ENCODE data around the gene LRMDA.
"Not testable (repeated sequence)": the region's sequence is repeated elsewhere in the genome, so short reads cannot be mapped to it uniquely, and the experiment has no call there.

LRMDA gene

DNA sequence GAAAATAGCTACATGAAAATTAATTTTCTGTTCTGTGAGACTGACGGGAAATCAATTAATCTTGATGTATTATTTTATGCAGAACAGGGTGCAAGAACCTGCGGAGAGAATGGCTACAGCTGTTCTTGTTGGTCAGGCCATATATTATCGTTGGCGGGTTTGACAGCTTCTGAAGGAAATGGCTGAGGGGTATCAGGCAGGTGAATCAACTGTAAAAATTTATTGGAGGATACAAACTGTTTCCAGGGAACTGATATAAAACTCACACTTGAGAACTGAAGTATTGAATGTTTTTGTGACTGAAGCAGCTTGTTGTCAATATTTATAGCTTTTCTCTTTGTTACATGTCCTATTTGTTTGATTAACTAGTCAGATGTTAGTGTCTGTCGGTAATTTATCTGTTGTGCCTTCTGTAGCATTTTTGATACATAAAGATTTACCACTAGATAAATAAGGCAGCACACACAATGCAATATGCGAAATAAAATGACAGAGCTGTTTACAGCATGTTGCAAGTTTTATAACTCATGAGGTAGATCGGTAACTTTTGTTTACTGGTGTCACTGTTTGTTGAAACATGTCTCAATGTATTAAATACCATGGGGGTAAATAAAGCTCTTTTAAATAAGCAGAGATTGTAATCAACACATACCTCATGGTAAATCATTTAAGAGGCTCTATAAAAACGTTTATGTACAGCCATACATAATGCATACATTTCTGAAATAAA is 308.2 kb downstream of the LRMDA start:
- DNase-seq (ENCODE audit: low read depth in 2 of 2), result no peak

DNA sequence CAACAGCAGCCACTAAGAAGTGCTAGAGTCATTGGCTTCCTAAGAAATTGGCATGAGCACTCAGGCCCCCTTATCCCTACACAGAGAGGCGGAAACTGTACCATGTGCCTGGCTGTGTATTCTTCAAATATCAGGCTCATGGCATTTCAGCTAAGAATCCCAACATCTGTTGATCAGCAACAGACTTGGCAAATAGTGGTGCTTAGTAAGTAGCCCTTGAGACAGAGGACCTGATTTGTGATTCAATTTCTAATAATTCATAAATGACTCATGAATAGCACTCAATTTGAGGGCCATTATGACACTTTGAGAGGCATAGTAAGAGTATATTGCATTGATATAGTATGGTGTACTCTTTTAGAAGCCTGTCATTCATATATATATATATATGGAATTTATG is 309.1 kb downstream of the LRMDA start:
- DNase-seq (ENCODE audit: low read depth in 2 of 2), result no peak

DNA sequence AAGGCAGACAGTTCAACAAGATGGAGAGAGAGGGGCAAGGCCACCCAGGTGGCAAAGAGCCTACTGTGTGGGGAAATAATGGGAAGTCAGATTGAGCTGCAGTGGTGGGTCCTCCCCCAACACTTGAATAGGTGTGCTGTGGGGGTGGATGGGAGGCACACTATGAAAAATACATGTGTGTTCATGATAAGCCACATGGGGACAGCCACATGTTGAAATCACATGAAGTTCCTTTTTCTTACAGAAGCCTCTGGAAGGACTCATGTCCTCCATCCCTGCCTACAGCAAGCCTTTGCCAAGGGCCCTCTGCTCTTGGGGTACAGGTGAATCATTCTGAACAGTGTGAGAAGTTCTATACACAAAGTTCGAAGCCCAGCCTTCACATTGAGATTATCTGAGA is 310.9 kb downstream of the LRMDA start:
- no peak for DNase-seq (ENCODE audit: low read depth in 2 of 2)

DNA sequence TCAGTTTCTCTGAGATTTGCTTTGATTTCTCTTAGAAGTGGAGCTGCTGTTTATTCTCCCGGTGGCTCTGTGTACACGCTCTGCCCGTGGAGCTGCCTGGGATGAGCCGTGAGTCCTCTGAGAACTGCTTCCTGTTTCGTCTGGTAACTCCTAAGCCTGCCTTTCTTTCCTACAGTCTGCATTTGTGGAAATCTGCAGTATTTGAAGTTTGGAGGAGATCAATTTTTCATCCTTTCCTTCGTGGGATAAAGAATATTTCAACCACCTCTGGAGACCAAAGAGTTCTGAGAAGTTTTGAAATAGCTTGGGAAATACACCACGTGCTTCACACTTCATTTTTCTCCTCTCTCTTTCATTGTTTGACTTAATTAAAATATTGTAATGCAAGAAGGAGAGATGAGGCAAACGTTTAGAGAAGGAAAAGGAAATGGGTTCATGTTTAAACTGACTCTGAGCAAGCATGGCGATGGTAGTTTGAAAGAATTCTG is 311.9 kb downstream of the LRMDA start:
- no peak for DNase-seq (ENCODE audit: low read depth in 2 of 2)

DNA sequence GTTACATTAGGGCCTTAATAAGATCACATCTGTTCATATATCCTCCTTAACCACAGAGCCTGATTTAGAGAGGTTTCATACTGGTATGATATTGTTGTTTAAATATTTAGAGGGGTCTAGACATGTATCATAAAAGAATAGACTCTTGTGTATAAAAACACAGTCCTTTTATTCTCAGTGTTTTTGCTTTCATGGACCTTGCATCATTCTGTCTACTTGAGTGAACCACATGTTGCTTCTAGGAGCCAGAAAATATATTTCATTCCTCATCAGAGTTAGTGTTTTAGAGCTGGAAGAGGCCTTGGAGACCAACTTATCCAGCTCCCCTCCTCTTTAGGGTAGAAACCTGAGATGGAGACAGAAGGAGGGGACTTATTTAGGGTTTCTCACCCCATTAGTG is 312.8 kb downstream of the LRMDA start:
- DNase-seq (ENCODE audit: low read depth in 2 of 2), result no peak

DNA sequence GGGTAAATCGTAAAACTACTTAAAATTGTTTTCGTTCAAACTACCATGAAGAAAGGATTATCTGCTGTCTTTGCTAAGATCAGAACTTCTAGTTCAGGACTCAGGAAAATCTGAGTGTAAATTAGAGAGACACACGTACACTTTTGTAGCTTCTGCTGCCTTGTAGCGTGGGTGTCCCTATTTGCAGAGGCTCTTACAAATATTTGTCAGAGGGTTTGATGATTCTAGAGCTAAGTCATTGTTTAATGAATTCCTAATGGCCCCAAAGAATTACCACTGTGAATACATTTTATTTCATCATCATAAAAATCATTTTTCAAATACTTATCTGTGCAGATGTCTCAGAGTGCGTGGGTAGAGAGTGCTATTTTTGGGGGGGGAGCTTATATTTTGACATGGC is 314.9 kb downstream of the LRMDA start:
- DNase-seq (ENCODE audit: low read depth in 2 of 2), result no peak

DNA sequence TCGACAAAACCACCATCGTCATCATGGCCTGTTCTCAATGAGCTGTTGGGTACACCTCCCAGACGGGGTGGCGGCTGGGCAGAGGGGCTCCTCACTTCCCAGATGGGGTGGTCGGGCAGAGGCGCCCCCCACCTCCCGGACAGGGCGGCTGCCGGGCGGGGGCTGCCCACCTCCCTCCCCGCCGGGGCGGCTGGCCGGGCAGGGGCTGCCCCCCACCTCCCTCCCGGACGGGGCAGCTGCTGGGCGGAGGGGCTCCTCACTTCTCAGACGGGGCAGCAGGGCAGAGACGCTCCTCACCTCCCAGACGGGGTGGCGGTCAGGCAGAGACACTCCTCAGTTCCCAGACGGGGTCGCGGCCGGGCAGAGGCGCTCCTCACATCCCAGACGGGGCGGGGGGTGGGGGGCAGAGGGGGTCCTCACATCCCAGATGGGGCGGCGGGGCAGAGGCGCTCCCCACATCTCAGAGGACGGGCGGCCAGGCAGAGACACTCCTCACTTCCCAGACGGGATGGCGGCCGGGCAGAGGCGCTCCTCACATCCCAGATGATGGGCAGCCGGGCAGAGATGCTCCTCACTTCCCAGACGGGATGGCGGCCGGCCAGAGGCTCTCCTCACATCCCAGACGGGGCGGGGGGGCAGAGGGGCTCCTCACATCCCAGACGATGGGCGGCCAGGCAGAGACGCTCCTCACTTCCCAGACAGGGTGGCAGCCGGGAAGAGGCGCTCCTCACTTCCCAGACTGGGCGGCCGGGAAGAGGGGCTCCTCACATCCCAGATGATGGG is 318.9 kb downstream of the LRMDA start:
- not testable (repeated sequence) for DNase-seq (ENCODE audit: low read depth in 2 of 2)

DNA sequence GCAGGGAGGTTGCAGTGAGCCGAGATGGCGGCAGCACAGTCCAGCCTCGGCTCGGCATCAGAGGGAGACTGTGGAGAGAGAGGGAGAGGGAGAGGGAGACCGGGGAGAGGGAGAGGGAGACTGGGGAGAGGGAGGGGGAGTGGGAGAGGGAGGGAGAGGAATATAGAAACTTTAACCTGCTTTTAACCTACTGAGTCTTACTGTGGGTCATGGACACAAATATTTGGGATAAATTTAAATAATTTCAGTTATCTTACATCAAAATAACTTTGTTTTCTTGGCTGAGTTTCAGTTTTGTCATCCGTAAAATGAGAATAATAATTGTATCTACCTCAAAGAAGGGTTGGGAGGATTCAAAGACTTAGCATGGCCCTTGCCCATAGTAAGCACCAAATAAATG is 319.8 kb downstream of the LRMDA start:
- DNase-seq (ENCODE audit: low read depth in 2 of 2), result no peak

DNA sequence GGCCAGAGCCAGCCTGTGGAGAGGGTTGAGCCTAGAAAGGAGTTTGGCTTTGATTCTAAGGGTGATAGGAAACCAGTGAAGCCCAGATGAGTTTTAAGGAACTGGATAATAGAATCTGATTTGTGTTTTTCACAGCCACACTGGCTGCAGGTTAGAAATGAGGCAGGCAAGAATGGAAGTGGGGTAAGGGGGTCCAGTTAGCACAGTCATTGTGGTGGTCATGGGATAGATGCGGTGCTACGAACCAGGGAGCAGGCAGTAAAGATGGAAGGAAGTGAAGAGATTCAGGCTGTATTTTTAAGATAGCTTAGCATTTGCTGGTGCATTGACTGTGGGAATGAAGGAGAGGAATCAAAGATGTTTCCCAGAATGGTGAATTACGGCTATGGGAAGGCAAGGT is 322.2 kb downstream of the LRMDA start:
- DNase-seq (ENCODE audit: low read depth in 2 of 2), result no peak

DNA sequence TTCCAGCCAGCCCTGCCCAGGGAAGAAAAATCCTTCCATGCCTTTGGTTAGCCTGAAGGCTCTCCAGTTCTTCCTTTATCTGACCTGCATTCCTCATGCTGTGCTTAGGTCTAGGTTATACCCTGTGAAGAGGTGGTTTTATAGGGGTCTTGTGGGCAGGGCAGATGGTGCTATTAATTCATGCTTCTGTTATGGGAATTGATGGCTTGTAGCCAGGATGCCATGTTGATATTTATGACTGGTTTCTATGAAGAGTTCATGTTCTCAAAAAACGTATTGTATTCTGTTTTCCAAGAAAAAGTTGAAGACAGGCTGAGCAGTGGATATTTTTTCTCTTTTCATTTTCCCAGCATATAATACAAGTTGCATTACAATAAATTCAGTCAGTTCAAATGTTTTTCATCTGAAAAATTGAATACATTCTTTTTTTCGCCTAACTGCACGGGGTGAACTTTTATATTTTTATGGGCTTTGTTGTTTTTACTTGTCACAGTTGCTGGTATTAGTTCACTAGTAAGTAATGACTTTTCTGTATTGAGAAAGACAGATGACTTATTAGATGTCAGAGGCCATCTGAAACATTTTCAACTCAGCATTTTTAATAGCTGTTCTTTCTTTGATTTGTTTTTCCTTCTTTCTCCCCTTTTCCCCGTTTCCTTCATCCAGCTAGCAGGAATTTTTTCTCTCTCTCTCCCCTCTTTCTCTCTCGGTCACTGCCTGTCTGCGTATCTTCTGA is 322.8 kb downstream of the LRMDA start:
- DNase-seq (ENCODE audit: low read depth in 2 of 2), result no peak

DNA sequence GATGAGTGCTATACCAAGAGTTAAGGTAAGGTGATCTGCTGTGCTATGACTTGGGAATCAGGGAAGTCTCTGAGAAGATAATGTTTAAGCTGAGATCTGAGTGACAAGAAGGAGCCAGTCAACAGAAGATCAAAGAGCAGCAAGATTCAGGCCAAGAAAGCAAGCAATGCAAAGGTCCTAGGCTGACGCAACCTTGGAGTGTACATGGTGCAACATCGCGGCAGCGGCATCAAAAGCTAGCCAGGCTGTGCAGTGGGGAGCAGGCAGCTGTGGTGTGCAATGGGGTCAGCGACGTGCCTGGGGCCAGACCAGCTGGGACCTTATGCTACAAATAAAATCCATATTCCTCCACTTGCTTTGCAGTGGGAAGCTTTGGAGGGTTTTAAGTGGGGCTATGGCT is 324.1 kb downstream of the LRMDA start:
- DNase-seq (ENCODE audit: low read depth in 2 of 2), result no peak

DNA sequence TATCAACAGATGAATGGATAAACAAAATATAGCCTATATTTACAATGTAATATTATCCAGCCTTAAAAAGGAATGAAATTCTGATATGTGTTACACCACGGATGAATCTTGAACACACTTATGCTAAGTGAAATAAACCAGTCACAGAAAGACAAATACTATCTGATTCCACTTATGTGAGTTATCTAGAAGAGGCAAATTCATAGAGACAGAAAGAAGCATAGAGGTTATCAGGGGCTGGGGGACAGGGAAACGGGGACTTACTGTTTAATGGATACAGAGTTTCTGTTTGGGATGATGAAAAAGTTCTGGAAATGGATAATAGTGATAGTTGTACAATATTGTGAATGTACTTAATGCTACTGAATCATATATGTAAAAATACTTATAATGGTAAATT is 329.9 kb downstream of the LRMDA start:
- no peak for DNase-seq (ENCODE audit: low read depth in 2 of 2)

DNA sequence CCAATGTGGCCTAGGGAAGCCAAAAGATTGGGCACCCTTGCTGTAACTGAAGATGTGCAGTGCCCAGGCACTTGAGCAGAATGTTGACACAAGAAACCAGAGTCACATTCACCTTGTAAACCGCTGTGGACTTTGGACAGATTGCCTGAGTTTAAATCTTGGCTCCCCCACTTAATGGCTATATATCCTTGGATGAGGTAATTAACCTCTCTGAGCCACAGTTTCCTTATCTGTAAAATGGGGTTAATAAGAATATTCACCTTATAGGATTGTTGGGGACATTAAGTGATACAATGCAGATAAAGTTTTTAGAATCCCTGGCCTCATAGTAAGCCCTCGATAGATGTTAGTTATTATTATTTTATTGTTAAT is 331.0 kb downstream of the LRMDA start:
- no peak for DNase-seq (ENCODE audit: low read depth in 2 of 2)

DNA sequence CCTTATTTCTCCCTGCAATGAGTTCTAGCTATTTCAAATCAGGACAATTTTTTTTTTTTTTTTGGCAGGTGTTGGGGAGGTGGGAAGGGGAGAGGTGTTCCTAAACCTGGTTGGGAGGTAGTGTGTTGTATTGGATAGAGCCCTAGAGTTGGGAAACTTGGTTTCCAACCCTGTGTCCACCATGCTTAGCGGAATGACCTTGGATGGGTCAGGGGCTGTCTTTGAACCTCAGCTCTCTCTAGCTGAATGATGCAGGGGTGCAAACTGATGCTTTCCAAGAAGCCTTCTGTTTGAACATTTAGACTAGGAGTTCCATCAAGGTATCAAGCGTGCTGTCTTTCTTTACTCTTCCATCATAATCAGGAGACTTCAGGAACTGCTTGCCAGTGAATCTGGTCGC is 332.2 kb downstream of the LRMDA start:
- DNase-seq (ENCODE audit: low read depth in 2 of 2), result no peak

DNA sequence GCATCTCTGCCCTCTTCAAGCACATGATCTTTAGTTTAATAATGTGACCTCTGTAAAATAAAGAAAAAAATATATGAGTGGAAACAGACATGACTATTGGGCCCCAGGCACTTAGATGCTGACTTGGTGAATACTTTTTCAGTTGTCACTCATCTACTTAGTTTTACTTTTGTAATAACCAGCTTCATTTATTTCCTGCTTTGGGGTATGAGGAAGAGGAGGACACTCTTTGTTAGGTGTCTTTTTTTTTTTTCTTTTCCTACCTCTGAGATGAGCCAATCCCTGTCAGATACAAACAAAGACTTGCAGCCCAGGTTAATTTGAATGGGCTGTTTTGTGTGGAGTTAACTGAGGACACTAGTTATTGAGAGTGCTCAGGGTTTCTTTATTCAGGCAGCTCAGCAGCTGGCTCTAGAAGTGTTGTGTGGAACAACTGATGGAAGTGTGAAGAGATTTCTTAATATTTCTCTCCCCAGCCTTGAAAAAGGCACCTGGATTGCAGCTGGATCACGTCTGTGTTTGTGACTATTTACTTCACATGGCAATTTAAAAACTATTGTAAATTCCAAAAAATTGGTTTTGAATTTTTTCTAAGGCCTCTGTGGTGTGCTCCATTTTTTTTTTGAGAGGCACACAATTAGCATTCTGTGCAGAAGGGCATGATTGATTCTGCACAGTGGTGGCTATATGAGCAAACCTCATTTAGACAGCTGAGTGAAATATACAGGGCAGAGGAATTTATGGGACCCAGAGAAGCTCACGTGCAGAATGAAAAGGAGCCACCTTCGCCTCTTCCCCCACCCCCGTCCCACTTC is 333.8 kb downstream of the LRMDA start:
- DNase-seq (ENCODE audit: low read depth in 2 of 2), result no peak

DNA sequence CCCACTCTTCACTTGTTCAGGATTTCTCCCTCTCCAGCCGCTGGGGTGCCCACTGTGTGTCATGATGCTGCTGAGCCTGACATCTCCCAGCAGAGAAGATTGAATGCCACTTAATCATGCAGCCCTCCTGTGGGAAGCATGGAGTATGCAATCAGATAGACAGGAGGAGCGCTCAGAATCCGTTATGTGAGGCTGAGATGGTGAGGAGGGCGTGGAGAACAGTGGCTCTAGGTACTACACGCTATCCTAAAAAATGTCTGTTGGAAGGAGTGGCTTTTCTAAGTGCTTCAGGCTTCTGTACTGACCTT is 334.3 kb downstream of the LRMDA start:
- DNase-seq (ENCODE audit: low read depth in 2 of 2), result no peak

DNA sequence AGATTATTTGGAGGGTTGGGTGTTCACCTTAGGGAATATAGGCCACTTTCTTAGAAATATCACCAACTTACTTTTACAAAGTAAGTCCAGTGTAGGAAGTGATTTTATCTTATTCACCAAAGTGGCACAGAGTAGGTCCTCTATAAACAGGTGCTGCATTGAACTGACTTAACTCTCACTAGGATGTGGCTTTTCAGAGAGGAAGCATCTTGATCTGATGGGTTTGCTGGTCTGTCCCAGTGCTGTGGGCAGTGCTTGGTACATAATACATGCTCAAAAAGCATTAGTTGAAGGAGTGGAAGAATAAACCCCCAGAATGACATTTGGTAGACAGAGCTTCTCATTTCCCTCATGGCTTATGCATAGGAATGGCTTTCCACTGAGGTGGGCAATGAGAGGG is 334.7 kb downstream of the LRMDA start:
- DNase-seq (ENCODE audit: low read depth in 2 of 2), result no peak

DNA sequence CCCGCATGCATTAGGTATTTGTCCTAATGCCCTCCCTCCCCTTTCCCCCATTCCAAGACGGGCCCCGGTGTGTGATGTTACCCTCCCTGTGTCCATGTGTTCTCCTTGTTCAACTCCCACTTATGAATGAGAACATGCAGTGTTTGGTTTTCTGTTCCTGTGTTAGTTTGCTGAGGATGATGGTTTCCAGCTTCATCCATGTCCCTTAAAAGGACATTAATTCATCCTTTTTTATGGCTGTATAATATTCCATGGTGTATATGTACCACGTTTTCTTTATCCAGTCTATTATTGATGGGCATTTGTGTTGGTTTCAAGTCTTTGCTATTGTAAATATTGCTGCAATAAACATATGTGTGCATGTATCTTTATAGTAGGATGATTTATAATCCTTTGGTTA is 335.3 kb downstream of the LRMDA start:
- DNase-seq (ENCODE audit: low read depth in 2 of 2), result not testable (repeated sequence)

DNA sequence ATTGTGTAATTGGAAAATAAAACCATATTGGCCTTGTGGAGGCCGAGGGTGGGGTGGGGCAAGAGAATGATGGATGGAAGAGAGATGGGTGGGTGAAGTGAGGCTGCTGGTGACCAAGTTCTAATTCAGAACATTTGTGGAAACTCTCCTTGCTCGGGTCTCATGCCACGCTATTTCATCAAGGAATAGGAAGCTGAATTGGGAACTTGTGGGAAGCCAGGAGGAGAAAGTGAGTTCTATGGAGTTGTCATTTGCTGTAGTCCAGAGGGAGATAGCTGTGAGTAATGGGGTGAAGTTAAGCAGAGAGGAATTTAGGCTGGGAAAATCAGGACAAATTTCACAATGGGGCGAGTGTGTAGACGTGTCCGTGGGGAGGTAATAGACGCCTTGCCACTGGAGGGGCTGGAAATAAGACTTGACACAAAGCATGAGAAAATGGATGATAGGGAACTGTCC is 339.2 kb downstream of the LRMDA start:
- no peak for DNase-seq (ENCODE audit: low read depth in 2 of 2)

DNA sequence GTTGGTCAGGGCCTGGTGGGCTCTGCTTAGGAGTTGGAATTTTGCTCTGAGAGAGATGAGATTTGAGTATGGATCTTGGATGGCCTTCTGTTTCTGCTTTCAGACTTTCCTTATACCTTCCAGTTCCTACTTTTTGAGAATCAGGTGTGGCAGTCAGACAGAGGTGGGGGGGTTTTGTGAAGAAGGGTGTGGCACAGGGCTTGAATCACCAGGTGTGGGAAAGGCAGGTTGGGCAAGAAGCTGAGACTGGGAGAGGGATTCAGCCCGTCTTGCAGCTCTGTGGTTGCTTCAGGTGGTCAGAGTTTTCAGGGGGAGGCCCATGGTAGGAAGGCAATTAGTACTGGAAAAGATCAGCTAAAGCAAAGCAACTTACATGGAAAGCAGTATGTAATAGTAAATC is 340.2 kb downstream of the LRMDA start:
- no peak for DNase-seq (ENCODE audit: low read depth in 2 of 2)

DNA sequence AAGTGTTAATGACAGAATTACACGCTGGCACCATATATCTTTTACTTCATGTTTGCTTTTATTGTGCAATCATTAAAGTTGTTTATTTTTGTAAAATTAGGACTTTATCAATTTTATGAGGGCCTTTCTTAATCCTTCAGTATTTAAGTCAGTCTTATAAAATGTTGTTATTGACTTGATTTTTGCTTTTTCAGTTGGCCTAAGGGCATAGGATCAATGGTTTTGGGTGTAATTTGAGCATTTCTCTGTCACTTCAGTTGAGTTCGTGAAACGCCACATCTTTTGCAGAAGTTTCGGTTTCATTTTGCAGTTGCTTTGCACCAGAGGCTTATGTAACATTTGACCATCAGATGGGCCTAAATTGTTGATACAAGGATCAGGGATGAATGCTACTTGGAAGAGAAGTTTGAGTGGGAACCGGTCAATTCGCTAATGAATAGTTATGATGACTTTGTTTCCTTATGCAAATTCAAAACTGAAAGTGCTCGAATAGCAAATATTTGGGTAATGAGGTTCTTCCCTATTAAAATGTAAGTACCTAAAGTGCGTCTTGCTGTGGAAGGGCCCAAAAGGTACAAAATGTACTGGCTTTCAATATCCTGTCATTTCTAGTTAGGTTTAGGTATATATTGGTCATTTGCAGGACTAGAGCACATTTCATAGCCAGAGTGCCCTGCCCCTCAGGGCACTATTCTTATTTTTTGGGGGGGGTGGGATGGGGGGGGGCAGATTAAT is 340.9 kb downstream of the LRMDA start:
- DNase-seq (ENCODE audit: low read depth in 2 of 2), result no peak

Data from stimulated activated CD8-positive, alpha-beta memory T cell treated with anti-CD3 and anti-CD28 coated beads, Interleukin-15, amount 100 ng/mL, for 48 hours (primary cell).